ENCODE measurements around the gene TTLL5.
"Not testable (repeated sequence)": the region's sequence is repeated elsewhere in the genome, so short reads cannot be mapped to it uniquely, and the experiment has no call there.

Gene TTLL5

GRCh38 chr14:75840911-75841310 lies 179.9 kb downstream of the TTLL5 start:
- no peak for DNase-seq

GRCh38 chr14:75842551-75842950 lies 181.5 kb downstream of the TTLL5 start:
- DNase-seq: no peak

- no peak for DNase-seq
These were observed 183.4 kb downstream of the TTLL5 start for GRCh38 chr14:75844486-75844885.

GRCh38 chr14:75845136-75845804 lies 184.2 kb downstream of the TTLL5 start:
- no peak for DNase-seq

- DNase-seq: not testable (repeated sequence)
These were observed 185.6 kb downstream of the TTLL5 start for GRCh38 chr14:75846694-75847093.

- no peak for DNase-seq
These were observed 186.5 kb downstream of the TTLL5 start for GRCh38 chr14:75847584-75847983.

GRCh38 chr14:75848167-75848913 lies 187.3 kb downstream of the TTLL5 start:
- DNase-seq: no peak

GRCh38 chr14:75849300-75849895 lies 188.4 kb downstream of the TTLL5 start:
- DNase-seq: no peak

- DNase-seq: no peak
These were observed 190.5 kb downstream of the TTLL5 start for GRCh38 chr14:75851574-75851866.

GRCh38 chr14:75854111-75854799 lies 193.2 kb downstream of the TTLL5 start:
- no peak for DNase-seq

GRCh38 chr14:75857199-75857598 lies 196.2 kb downstream of the TTLL5 start:
- no peak for DNase-seq

GRCh38 chr14:75858362-75858761 lies 197.3 kb downstream of the TTLL5 start:
- DNase-seq: no peak

- DNase-seq: no peak
These were observed 198.7 kb downstream of the TTLL5 start for GRCh38 chr14:75859746-75860145.

GRCh38 chr14:75860561-75861160 lies 199.6 kb downstream of the TTLL5 start:
- no peak for DNase-seq

- DNase-seq: no peak
These were observed 200.1 kb downstream of the TTLL5 start for GRCh38 chr14:75861161-75861621.

- no peak for DNase-seq
These were observed 202.2 kb downstream of the TTLL5 start for GRCh38 chr14:75863221-75863620.

GRCh38 chr14:75864352-75864751 lies 203.3 kb downstream of the TTLL5 start:
- no peak for DNase-seq

GRCh38 chr14:75865531-75865930 lies 204.5 kb downstream of the TTLL5 start:
- DNase-seq: no peak

GRCh38 chr14:75866970-75867369 lies 205.9 kb downstream of the TTLL5 start:
- no peak for DNase-seq

- no peak for DNase-seq
These were observed 210.3 kb downstream of the TTLL5 start for GRCh38 chr14:75871181-75871880.

GRCh38 chr14:75875958-75876357 lies 214.9 kb downstream of the TTLL5 start:
- DNase-seq: no peak

GRCh38 chr14:75876530-75876929 lies 215.5 kb downstream of the TTLL5 start:
- no peak for DNase-seq

- no peak for DNase-seq
These were observed 216.2 kb downstream of the TTLL5 start for GRCh38 chr14:75877292-75877691.

Measured in CD4-positive, alpha-beta T cell treated with Interferon gamma for 1 hour (primary cell).